GM18507 (cell line): ENCODE measurements around the gene GLS.
"Not testable (repeated sequence)": the region's sequence is repeated elsewhere in the genome, so short reads cannot be mapped to it uniquely, and the experiment has no call there.

Experiments
- DNase-seq: peaks from one replicate; pipeline ENCODE4 v3.0.0; 2011; ENCODE audit warnings: low read depth; ENCODE audit not compliant: insufficient read length; ENCODE audit errors: extremely low spot score
- FAIRE-seq: peaks from 2 replicates; lab custom pipeline; 2011; peaks lifted over from hg19 to GRCh38; lab: Jason Lieb, UNC

The GLS gene

GRCh38 chr2:190980630-190981209 is 100.1 kb downstream of the GLS start:
- DNase-seq (no peak), FAIRE-seq (no peak)

DNA sequence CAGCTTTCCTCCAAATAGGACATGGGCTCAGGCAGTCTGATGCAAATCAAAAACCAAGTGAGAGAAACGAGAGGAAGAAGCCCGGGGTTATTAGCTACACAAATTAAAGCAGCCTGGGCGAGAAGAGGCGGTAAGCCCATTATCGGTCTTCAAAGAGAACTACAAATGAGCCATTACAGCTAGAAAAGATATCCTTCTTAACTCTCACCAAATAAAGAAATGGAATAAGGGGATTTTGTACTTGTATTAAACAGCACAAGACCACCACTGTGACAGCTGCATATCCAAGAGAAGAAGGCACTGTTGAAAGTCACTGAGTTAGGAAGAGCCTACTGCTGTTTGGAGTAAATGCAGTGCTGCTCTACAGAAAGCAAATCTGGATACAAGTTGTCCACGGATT is 100.7 kb downstream of the GLS start:
- FAIRE-seq (no peak), DNase-seq (no peak)

DNA sequence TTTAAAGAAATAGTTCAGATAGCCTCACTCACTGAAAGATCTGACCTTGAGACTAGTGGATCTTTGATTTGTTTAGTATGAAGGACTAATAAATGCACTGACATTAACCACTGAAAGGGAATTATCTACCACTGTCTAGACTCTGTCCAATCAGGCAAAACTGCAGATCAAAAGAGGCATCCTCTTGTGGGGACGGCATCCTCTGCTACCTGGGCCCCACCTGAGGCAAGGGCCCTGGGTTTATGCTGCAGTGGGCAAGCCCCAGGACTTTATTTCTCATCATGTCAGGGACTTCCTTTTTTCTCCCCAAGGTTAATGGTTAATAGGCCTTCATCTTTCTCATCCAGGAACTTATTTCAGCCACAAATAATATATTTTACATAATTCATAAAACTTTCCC is 101.1 kb downstream of the GLS start:
- FAIRE-seq (no peak), DNase-seq (no peak)

DNA sequence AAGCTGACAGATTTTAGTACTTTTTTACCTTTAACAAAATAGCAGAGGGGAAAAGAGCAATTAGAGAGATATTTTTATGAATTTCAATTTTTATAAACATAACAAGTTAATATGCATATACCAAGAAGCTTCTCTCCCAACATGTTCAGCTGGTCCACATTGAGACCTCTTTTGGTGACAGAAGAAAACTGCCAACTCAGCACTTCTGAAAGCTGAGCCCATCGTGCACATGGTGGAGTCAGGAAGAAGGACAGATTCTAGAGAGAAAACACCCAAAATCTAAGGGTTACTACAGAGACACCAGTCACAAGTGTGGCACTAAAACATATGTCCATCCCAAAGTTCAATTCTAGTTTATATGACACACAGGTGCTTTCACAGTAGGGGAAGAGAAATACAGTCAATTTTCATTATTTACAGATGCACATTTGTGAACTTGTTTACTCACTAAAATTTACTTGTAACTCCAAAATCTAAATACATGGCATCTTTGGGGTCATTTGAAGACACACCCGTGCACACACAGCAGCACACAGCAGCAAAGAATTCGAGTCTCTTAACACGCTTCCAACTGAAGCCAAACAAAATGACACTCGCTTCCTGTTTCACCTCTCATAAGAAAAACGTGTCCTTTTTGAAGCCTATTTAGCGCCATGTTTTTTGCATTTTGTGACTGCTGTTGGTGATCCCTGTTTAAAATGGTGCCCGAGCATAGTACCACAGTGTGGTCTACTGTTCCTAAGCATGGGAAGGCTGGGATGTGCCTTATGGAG is 101.8 kb downstream of the GLS start:
- DNase-seq (no peak), FAIRE-seq (no peak)

DNA sequence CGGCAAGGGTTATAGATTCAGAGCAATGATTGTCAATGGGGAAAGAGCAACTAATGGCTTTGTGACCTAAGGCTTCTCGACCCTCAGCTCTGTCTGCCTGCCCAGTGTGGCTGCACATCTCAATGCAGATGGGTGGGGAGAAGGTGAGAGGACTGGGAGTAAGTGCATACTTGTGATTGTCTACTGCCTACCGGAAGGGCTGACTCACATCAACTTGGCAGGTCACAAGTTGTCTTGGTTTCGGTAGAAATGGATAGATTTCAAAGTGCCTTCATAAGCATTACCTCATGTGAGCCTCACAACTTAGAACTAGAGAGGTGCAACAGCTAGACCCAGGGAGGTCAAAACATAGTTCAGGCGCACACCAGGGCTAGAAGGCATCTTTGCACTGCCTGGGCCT is 104.0 kb downstream of the GLS start:
- DNase-seq (no peak), FAIRE-seq (no peak)

DNA sequence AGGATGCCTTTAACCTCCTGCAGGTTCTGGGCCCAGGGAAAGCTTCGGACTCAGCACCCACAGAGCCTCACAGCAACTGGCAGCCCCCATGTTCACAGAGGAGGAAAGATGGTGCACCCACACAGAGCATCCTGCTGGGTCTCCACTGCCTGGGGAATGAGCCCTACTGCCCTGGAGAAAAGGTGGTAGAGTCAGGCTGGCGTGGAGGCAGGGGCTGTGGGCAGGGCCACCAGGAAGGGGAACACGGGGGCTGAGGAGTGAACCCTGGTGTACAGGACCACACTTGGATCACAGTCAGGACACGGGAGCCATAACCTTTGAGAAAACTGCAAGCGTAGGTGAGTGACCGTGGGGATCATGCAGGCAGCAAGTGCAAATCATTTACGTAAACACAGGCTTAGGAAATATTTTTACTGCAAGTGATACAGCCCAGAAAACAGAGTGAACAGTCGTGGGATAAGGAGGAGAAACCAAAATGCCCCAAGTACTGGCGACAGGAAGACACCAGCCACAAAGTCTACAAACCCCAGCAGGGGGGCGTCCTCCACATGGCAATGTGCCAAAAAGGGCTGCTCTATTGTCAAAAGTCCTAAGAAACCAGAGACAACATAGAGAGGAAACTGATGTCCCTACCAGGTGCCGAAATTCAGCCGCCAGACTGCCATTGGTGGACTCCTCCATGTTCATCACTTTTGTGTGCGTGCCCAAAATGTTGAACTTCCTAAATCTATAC is 105.8 kb downstream of the GLS start:
- DNase-seq, result no peak
- FAIRE-seq, result no peak

GRCh38 chr2:190987116-190987515 is 106.5 kb downstream of the GLS start:
- FAIRE-seq (no peak), DNase-seq (no peak)

DNA sequence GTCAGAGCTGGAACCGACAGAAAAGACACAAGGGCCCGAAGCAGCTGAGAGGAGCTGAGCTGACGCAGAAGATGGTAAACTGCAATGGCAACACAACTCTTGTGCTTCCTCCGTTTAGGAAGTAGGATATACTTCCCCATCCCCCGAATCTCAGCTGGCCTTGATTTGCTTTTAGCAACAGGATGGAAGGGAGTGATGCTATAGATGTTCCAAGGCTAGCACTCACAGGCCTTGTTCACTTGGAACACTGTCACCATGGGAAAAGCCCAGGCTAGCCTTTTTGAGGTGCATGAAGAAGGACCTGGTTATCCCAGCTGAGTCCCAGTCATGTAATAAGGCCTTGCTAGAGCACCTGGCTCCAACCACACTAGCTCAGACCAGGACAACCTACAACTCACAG is 107.3 kb downstream of the GLS start:
- FAIRE-seq, result no peak
- DNase-seq, result no peak

- no peak for DNase-seq
- FAIRE-seq, result no peak
These were observed 108.3 kb downstream of the GLS start for GRCh38 chr2:190988910-190989309.

GRCh38 chr2:190990132-190990531 is 109.5 kb downstream of the GLS start:
- DNase-seq (no peak), FAIRE-seq (no peak)

DNA sequence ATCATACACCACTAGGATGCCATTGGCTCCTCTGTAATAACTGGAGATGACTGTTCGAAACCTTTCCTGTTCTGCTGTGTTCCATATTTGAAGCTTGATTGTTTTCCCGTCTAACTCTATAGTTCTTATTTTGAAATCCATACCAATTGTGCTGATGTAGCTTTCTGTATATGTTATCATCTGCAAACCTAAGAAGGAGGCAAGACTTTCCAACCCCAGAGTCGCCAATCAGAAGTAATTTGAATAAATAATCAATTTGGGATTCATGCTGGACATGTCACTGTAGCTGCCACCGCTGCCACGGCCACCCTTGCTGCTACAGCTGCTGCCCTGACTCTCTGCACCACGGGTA is 112.6 kb downstream of the GLS start:
- DNase-seq, result no peak
- no peak for FAIRE-seq

DNA sequence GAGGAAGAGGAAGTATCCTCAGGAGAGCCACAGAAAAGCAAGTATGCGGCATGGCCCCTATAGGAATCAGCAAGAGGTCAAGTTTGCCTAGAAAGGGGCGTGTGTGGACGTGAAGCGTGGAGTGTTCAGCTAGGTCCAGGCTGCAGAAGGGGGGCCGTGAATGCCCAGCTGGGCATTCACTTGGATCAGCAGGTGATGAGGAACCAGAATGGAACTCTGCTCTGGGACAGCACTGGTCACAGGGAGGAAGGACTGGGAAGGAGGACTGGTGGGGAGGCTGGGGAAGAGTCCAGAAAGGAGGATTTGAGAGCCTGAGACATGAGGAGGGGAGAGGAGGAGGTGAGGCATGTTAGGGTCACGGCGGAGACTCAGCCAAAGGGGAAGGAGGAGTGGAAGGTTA is 113.5 kb downstream of the GLS start:
- no peak for FAIRE-seq
- no peak for DNase-seq

DNA sequence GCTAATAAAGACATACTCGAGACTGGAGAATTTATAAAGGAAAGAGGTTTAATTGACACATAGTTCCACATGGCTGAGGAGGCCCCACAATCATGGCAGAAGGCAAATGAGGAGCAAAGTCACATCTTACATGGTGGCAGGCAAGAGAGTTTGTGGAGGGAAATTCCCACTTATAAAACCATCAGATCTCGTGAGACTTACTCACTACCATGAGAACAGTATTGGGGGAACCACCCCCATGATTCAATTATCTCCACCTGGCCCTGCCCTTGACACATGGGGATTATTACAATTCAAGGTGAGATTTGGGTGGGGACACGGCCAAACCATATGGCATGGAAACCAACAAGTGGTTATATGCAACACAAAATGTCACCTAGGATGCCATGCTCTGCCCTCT is 114.7 kb downstream of the GLS start:
- not testable (repeated sequence) for FAIRE-seq, DNase-seq

DNA sequence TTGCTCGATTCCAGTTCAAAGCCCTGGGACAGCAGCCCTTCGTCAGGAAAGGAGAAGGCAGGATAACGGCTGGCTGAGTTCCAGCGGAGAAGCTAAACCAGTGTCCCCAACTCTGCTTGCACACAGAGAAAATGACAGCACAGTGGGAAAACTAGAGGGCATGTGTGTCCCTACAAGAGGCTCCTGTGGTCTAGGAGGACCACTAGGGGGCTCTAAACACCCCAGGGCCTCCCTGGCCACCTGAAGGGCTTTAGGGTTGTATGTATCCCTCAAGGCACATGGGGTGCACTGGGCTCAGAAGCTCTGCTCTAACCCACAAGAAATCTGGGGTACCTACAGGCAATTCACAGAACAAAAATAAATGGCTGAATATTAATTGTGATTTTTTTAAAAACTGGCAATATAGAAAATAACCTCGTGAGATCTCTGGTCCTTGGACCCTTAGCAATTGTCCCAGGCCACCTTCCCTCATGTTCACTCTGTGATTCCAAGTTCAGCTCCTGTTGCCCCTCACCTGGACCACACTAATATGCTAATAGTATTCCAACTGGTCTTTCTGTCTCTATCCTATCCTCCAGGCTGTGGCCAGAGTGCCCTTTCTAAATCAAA is 115.8 kb downstream of the GLS start:
- DNase-seq, result no peak
- FAIRE-seq, result no peak

DNA sequence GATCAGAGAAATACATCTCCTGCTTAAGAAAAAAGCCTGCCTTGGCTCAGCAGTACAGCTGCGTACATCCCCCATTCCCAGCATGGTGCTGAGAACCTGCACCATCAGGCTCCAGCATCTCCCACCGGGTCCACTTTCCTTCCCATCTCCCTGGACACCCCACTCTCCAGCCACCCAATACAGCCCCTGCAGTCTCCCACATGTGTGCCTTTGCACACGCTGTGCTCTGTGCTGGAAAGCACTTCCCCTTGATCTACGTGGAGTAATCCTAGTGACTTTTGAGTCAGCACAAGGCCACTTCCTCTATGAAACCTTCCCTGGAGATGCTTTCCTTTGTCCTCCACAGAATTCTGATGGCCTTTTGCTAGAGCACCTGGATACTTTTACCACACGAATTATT is 116.3 kb downstream of the GLS start:
- no peak for FAIRE-seq
- DNase-seq, result no peak

DNA sequence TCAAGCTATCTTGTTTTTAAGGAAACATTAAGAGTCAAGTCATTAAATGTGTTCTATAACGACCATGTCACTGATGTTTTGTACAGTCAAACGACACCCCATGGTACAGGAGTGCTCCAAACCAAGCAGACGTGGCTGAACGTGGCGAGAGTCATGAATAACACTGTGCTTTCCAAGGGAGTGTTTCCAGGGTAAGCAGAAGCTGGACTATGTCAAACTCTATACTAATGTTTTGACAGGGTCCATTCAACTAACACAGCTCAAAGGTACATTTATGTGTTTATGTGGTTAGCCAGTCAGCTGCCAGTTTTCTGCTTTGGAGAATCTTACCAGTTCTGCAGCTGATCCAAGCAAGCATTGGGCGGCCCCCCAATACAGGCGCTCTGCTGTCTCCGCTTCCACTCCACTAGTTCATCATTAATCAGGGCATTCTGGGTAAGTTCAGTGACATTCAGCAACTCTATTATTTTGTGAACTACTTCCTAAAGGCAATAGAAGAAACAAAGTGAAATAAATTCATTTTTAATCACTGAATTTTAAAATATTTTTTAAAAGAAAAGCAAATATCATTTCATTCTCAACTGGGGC is 117.0 kb downstream of the GLS start:
- FAIRE-seq, result no peak
- no peak for DNase-seq

DNA sequence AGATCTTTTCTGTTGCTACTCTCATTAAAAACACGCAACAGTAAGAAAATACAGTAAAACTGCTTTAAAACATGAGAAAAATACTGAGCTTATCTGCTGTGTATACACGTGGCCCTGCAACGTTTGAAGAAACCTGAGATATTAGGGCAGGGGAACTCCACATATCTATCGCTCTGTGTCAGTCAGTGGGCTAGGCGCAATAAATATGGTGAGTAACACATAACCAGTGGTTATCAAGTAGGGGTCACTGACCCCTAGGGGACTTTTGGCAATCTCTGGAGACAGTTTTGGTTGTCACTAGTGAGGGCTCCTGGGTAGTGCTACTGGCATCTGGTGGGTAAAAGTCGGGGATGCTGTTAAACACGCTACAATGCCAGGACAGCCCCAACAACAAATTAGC is 118.4 kb downstream of the GLS start:
- FAIRE-seq, result no peak
- DNase-seq, result no peak

GRCh38 chr2:190999949-191000665 is 119.5 kb downstream of the GLS start:
- FAIRE-seq (no peak), DNase-seq (no peak)

DNA sequence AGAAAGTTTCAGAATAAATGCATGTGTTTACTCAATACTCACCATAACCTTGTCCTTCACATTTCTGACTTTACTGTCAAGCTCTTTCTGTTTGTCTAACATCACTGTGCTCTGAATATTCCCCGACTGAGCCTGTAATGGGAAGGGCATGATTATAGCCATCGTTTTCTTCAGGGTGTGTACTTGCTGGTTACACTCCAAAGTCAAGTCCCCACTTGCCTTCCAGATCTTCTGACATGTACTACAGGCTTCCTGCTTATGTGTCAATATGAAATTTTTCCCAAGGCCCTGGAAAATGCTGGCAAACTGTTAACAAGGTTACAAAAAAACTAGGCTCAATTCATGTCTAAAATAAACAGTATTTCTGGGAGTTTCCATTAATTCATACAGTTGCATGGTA is 120.4 kb downstream of the GLS start:
- no peak for DNase-seq
- FAIRE-seq, result no peak

- DNase-seq (no peak), FAIRE-seq (no peak)
These were observed 121.0 kb downstream of the GLS start for GRCh38 chr2:191001624-191002023.
